Endothelial cell of umbilical vein (primary cell): Measurements from ENCODE around the gene PCBD2. TPM values are rescaled to one million over a fixed set of nuclear protein-coding genes. Genes with fewer than 3 reads are reported as not detected.

ENCODE experiments used
- BruUV-seq: library from RNA; stranded (reverse); fragments of 400-500 nt; replicated peaks from 2 replicates; lab custom pipeline; 2021; lab: Mats Ljungman, UMichigan
- CTCF ChIA-PET: fragments of 300-600, 350-600 bp; sonication (Branson Sonifier 250); formaldehyde crosslinking; loops from one replicate; lab custom pipeline; 2021; ENCODE audit warnings: antibody characterized with exemption, inconsistent platforms; lab: Charles Lee
- POLR2A ChIA-PET: fragments of 300-600, 350-600 bp; sonication (Branson Sonifier 250); formaldehyde crosslinking; loops from one replicate; lab custom pipeline; 2021; ENCODE audit warnings: antibody characterized with exemption, inconsistent platforms; lab: Charles Lee
- DNase-seq: peaks from one replicate; pipeline ENCODE4 v3.0.0-alpha.2; 2011; ENCODE audit warnings: low read depth, low spot score
- FAIRE-seq: peaks from 2 replicates; lab custom pipeline; 2011; peaks lifted over from hg19 to GRCh38; lab: Jason Lieb, UNC
- H2AFZ ChIP-seq: 2 replicates; pipeline ENCODE4 v1.6.0; 2012; ENCODE audit warnings: low read depth, low read length, control low read depth, inconsistent platforms
- H3K27ac ChIP-seq: 2 replicates; pipeline ENCODE4 v1.5.1; 2011; ENCODE audit warnings: low read depth, mild to moderate bottlenecking, control low read depth, low read length, moderate library complexity; ENCODE audit not compliant: insufficient read depth
- H3K27me3 ChIP-seq, 2 experiments: 2 replicates each; pipeline versions ENCODE4 v1.6.0 to v1.6.1; 2011; ENCODE audit warnings: low read length in 2 of 2, mixed read lengths in 1 of 2; ENCODE audit not compliant: control insufficient read depth in 2 of 2, insufficient read depth in 2 of 2
- H3K36me3 ChIP-seq, 2 experiments: 2 replicates in 1 of 2; 3 replicates in 1 of 2; pipeline ENCODE4 v1.5.1; 2011; ENCODE audit warnings: low read length in 2 of 2, mild to moderate bottlenecking in 1 of 2, moderate library complexity in 1 of 2; ENCODE audit not compliant: control insufficient read depth in 2 of 2, insufficient read depth in 2 of 2; ENCODE audit errors: extremely low read depth in 1 of 2
- H3K4me1 ChIP-seq: 3 replicates; pipeline ENCODE4 v1.5.1; 2011; ENCODE audit warnings: mild to moderate bottlenecking, low read length; ENCODE audit not compliant: control insufficient read depth, insufficient read depth; ENCODE audit errors: extremely low read depth
- H3K4me2 ChIP-seq: 2 replicates; pipeline ENCODE4 v1.6.1; 2011; ENCODE audit warnings: low read length, control low read depth, mixed read lengths; ENCODE audit not compliant: insufficient read depth
- H3K4me3 ChIP-seq, 3 experiments: fragments of 200-600 bp in 1 of 3; sonication (generic), shearing (Covaris generic) in 1 of 3; replicated peaks in 1 of 3; 2 replicates each; pipeline ENCODE4 v1.5.1; 2011 to 2016; ENCODE audit warnings: control low read depth in 3 of 3, low read length in 3 of 3, mild to moderate bottlenecking in 2 of 3, inconsistent platforms in 1 of 3, low read depth in 1 of 3, moderate library complexity in 1 of 3; ENCODE audit not compliant: insufficient read depth in 1 of 3
- H3K79me2 ChIP-seq: 2 replicates; pipeline ENCODE4 v1.6.0; 2012; ENCODE audit warnings: low read length, inconsistent platforms; ENCODE audit not compliant: control insufficient read depth, insufficient read depth
- H3K9ac ChIP-seq: replicated peaks from 2 replicates; pipeline ENCODE3; 2011; ENCODE audit warnings: low read length, control low read depth; ENCODE audit not compliant: insufficient read depth; ENCODE audit errors: extremely low read depth
- H3K9me1 ChIP-seq: replicated peaks from 3 replicates; pipeline ENCODE4 v1.6.0; 2011; ENCODE audit warnings: mild to moderate bottlenecking, low read length; ENCODE audit not compliant: control insufficient read depth, insufficient read depth; ENCODE audit errors: extremely low read depth
- H3K9me3 ChIP-seq: replicated peaks from 2 replicates; pipeline ENCODE4 v1.5.1; 2012; ENCODE audit warnings: low read length, inconsistent platforms; ENCODE audit not compliant: control insufficient read depth, insufficient read depth
- H4K20me1 ChIP-seq: replicated peaks from 2 replicates; pipeline ENCODE3; 2011; ENCODE audit warnings: mild to moderate bottlenecking, low read length; ENCODE audit not compliant: control insufficient read depth, insufficient read depth; ENCODE audit errors: extremely low read depth
- EZH2 ChIP-seq: IDR thresholded peaks from 2 replicates; pipeline ENCODE4 v1.6.1; 2012; ENCODE audit warnings: borderline replicate concordance, low read depth, mild to moderate bottlenecking, moderate library complexity, low read length, inconsistent platforms; ENCODE audit not compliant: severe bottlenecking
- FOS ChIP-seq: IDR thresholded peaks from 2 replicates; pipeline ENCODE4 v1.6.1; 2011; ENCODE audit warnings: mild to moderate bottlenecking, low read length, moderate library complexity, borderline replicate concordance; ENCODE audit not compliant: insufficient read depth
- JUN ChIP-seq: IDR thresholded peaks from 2 replicates; pipeline ENCODE4 v1.6.1; 2011; ENCODE audit warnings: borderline replicate concordance, low read depth; ENCODE audit not compliant: insufficient read length, insufficient read depth
- MYC ChIP-seq: IDR thresholded peaks from one replicate; pipeline ENCODE4 v1.6.1; 2011; ENCODE audit warnings: mild to moderate bottlenecking, low read depth, low read length
- POLR2A ChIP-seq: IDR thresholded peaks from 2 replicates; pipeline ENCODE4 v1.6.1; 2012; ENCODE audit warnings: low read depth, mild to moderate bottlenecking, control low read depth, low read length
- POLR2AphosphoS5 ChIP-seq: IDR thresholded peaks from 2 replicates; pipeline ENCODE4 v1.6.1; 2012; ENCODE audit warnings: low read depth, mild to moderate bottlenecking, control low read depth, low read length, moderate library complexity; ENCODE audit not compliant: insufficient read depth
- dilution Hi-C: fragments of 300-500 bp; cut with MboI; formaldehyde crosslinking; loops from one replicate; pipeline ENCODE4 v1.15.0; 2019; ENCODE audit warnings: low sequenced_read_pairs; ENCODE audit not compliant: extremely low pct_ligation_motif_present
- intact Hi-C: fragments of 100-400 bp; cut with micrococcal nuclease; formaldehyde crosslinking; loops from one replicate; pipeline ENCODE4 v1.10.0; 2022
- polyA plus RNA-seq, 4 experiments: library from polyadenylated mRNA; depleted of rRNA in 3 of 4; stranded (reverse) in 3 of 4; unstranded in 1 of 4; fragments of >200 nt; gene quantifications; 2 replicates each; pipeline versions ENCODE4 v1.2.1 to v1.2.3, GENCODE V29; 2011 to 2012; ENCODE audit warnings: missing spikeins in 1 of 4
- total RNA-seq: library from RNA; stranded (reverse); gene quantifications from 2 replicates; pipeline ENCODE4 v1.2.3, GENCODE V29; 2021

The PCBD2 gene
- total and polyA plus RNA-seq, 2 donors (not counting 3 experiments of a cell fraction or from before 2014, with no cell fraction given): 4.0 to 10.7 TPM

DNA sequence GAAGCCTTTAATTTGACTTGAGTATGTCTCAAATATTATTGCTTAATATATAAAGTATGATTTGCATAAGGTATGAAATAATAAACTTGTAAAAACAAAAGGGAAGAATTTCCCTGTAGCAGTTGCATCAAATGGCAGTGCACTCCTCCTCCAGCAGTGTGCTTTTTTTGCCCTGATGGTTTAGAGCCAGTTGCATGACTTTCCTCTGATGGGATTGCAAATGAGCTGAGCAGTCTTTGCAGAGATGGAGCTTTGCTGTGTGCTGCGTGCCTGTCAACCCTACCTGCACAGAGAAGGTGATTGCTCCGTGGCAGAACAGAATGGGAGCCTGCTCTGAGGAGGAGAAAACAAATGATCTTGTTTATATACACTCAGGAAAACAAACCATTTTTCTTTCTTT lies 40.1 kb downstream of the PCBD2 start:
- no TSS peak for BruUV-seq
- Histone ChIP-seq H3K36me3 (no peaks in the 10 kb centered on the region), H3K27ac (no peak overlapping the region), H3K27me3 (no peaks in the 10 kb centered on the region), H3K4me2 (no peak overlapping the region), H2AFZ (no peak overlapping the region), H3K9me1 (no peaks in the 10 kb centered on the region), H3K4me3 (no peak overlapping the region), H3K4me1 (peaks cover 5% of the 10 kb centered on the region), H3K9me3 (no peaks in the 10 kb centered on the region), H3K9ac (no peak overlapping the region), H4K20me1 (no peaks in the 10 kb centered on the region), H3K79me2 (no peaks in the 10 kb centered on the region)
- no peak for TF ChIP-seq POLR2A
- TF ChIP-seq EZH2: no peak
- TF ChIP-seq FOS: no peak
- TF ChIP-seq JUN: no peak
- TF ChIP-seq MYC: no peak
- no peak for TF ChIP-seq POLR2AphosphoS5
- intact Hi-C loops (no loop called here), dilution Hi-C loops (no loop called here)
- no peak for DNase-seq
- ChIA-PET CTCF (no interaction called here), POLR2A (no interaction called here)
- FAIRE-seq: no peak

DNA sequence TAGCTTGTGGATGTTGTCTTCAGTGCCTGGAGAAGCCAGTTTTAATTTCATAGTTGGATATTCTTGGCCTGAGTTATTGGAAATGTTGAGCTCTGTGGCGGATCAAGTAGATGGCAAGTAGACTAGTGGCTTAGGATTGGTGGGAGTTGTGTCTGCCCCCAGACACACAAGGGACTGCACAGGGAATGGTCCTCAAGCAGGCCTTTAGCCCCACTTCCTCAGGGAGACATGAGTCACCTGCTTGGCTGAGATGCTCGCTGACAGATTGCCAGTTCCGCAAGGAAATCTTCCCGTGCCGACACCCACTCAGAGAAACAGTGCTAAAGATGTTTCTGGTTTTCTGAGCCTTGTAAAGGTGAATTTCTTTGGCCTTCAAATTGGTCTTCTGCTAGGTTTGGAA lies 44.0 kb downstream of the PCBD2 start:
- H3K36me3 ChIP-seq: no peaks in the 10 kb centered on the region
- no peak overlapping the region for H3K9ac ChIP-seq
- peaks cover 5% of the 10 kb centered on the region for H3K4me1 ChIP-seq
- no peak overlapping the region for H3K27ac ChIP-seq
- intact Hi-C loops (no loop called here), dilution Hi-C loops (no loop called here)
- no peaks in the 10 kb centered on the region for H3K9me3 ChIP-seq
- no TSS peak for BruUV-seq
- H3K9me1 ChIP-seq: no peaks in the 10 kb centered on the region
- no peak for TF ChIP-seq JUN
- no peak for TF ChIP-seq EZH2
- TF ChIP-seq FOS: peak; percentile 10
- H3K27me3 ChIP-seq: no peaks in the 10 kb centered on the region
- FAIRE-seq (peak; percentile 55), DNase-seq (peak; percentile 44)
- H4K20me1 ChIP-seq: no peaks in the 10 kb centered on the region
- no peak overlapping the region for H3K4me3 ChIP-seq
- H3K4me2 ChIP-seq: no peak overlapping the region
- ChIA-PET POLR2A (no interaction called here), CTCF (interaction anchor here (0.9 to 1.8 kb wide), 4 partner anchors 12 to 32 kb away, joined by 3 to 7 read pairs (median 4); no protein-coding TSS in a partner anchor)
- H3K79me2 ChIP-seq: no peaks in the 10 kb centered on the region
- H2AFZ ChIP-seq: no peak overlapping the region
